ENCODE measurements around the gene SLC37A1.

DNA sequence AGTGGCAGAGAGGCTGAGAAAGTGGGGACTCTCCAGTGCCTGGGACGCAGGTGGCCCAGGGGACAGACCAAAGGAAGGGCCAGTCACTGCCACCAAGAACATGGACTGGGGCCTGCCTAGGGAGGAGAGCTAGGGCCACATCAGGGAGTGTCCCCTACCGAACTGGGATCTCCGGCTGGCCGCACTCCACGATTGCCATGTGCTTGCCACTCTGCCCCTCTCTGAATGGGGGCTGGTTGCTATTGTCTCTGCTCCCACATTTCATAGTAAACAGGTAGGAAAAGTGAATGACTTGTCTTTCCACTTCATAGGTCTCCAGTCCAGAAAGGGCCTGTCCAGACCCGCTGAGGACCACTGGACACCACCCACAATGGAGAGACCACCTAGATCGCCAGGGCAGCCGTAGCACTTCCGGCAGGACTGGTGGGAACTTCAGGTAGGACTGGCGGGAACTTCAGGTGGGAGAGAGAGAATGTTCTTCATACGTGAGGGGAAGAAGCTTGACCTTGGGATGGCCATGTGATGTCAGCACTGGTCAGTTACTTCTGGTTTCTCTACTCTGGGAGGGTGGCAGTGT, 84.6 kb downstream of the SLC37A1 start:
- TF ChIP-seq POLR2AphosphoS5 (IDR thresholded peaks at IDR 0.05; ENCODE audit: low read depth, low read length): no peak
- TF ChIP-seq SIN3A (IDR thresholded peaks at IDR 0.05; ENCODE audit: borderline replicate concordance, insufficient read depth, low read length): no peak
